ENCODE results near the gene CELF4. TPM values are rescaled to one million over a fixed set of nuclear protein-coding genes. Genes with fewer than 3 reads are reported as not detected.

The CELF4 gene
- polyA plus RNA-seq, 1 experiment = not detected

- POLR2A ChIA-PET = no interaction called here
- H3K4me3 ChIP-seq (ENCODE audit: low read depth, low read length) = no peak overlapping the region
- DNase-seq (ENCODE audit: low read depth) = no peak
- H3K27me3 ChIP-seq (ENCODE audit: control insufficient read depth, insufficient read depth, low read length) = peaks cover 7% of the 10 kb centered on the region
- CTCF ChIA-PET = interaction anchor here (1.0 to 3.7 kb wide), 6 partner anchors 11 to 190 kb away, joined by 3 to 18 read pairs (median 3); no protein-coding TSS in a partner anchor
- no peaks in the 10 kb centered on the region for H3K36me3 ChIP-seq (ENCODE audit: control insufficient read depth, insufficient read depth, low read length)
- TF ChIP-seq CTCF (IDR thresholded peaks at IDR 0.05; ENCODE audit: insufficient read depth, low read depth, low read length) = 0 out of 2 replicates have a peak, but pooled peaks have one; percentile 17
Observed at GRCh38 chr18:37533647-37534584, 31.7 kb downstream of the CELF4 start.

GRCh38 chr18:37532917-37533316, 32.7 kb downstream of the CELF4 start:
- Histone ChIP-seq H3K27me3 (ENCODE audit: control insufficient read depth, insufficient read depth, low read length) (peaks cover 2% of the 10 kb centered on the region; the same call in 1 of the 2 replicates), H3K36me3 (ENCODE audit: control insufficient read depth, insufficient read depth, low read length) (no peaks in the 10 kb centered on the region), H3K4me3 (ENCODE audit: low read depth, low read length) (no peak overlapping the region)
- no peak for TF ChIP-seq CTCF (IDR thresholded peaks at IDR 0.05; ENCODE audit: insufficient read depth, low read depth, low read length)
- ChIA-PET CTCF (interaction anchor here (1.0 to 3.7 kb wide), 6 partner anchors 58 to 189 kb away, joined by 3 to 18 read pairs (median 3); no protein-coding TSS in a partner anchor), POLR2A (no interaction called here)
- DNase-seq (ENCODE audit: low read depth) = no peak

- CTCF ChIA-PET = interaction anchor here (1.0 kb wide), 1 partner anchor 8 kb away, joined by 3 read pairs; no protein-coding TSS in a partner anchor
- POLR2A ChIA-PET = no interaction called here
- Histone ChIP-seq H3K36me3 (ENCODE audit: control insufficient read depth, insufficient read depth, low read length) (no peaks in the 10 kb centered on the region), H3K27me3 (ENCODE audit: control insufficient read depth, insufficient read depth, low read length) (peaks cover 9% of the 10 kb centered on the region), H3K4me3 (ENCODE audit: low read depth, low read length) (no peak overlapping the region)
- TF ChIP-seq CTCF (IDR thresholded peaks at IDR 0.05; ENCODE audit: insufficient read depth, low read depth, low read length) = no peak
- no peak for DNase-seq (ENCODE audit: low read depth)
Observed at GRCh38 chr18:37529863-37530262, 35.7 kb downstream of the CELF4 start.

- CTCF ChIA-PET = interaction anchor here (1.0 kb wide), 1 partner anchor 8 kb away, joined by 3 read pairs; no protein-coding TSS in a partner anchor
- H3K27me3 ChIP-seq (ENCODE audit: control insufficient read depth, insufficient read depth, low read length) = peaks cover 7% of the 10 kb centered on the region
- POLR2A ChIA-PET = no interaction called here
Observed at GRCh38 chr18:37529296-37529695, 36.3 kb downstream of the CELF4 start.

More at GRCh38 chr18:37529296-37529695, 36.3 kb downstream of the CELF4 start:
- no peak overlapping the region for H3K4me3 ChIP-seq (ENCODE audit: low read depth, low read length)
- no peak for TF ChIP-seq CTCF (IDR thresholded peaks at IDR 0.05; ENCODE audit: insufficient read depth, low read depth, low read length)
- no peaks in the 10 kb centered on the region for H3K36me3 ChIP-seq (ENCODE audit: control insufficient read depth, insufficient read depth, low read length)
- no peak for DNase-seq (ENCODE audit: low read depth)
